GM23338 (cell line): ENCODE results near the gene PIK3C2G. TPM values are rescaled to one million over a fixed set of nuclear protein-coding genes. Genes with fewer than 3 reads are reported as not detected.

Experiments
- ATAC-seq: fragments of 200-7000 bp; cut with Tn5 transposase; 3 replicates; pipeline ENCODE4 v1.9.1; 2020
- DNase-seq: peaks from one replicate; pipeline ENCODE4 v3.0.0-alpha.2; 2015; ENCODE audit warnings: low spot score
- H2AFZ ChIP-seq: fragments of 200-600 bp; sonication (generic); 2 replicates; pipeline ENCODE4 v1.8.0; 2016; ENCODE audit warnings: antibody characterized with exemption, mild to moderate bottlenecking, moderate library complexity
- H3F3A ChIP-seq: fragments of 200-600 bp; sonication (generic); replicated peaks from 2 replicates; pipeline ENCODE4 v1.8.0; 2017; ENCODE audit warnings: antibody characterized with exemption, mixed run types, low read depth
- H3K27ac ChIP-seq: fragments of 200-600 bp; sonication (generic); 2 replicates; pipeline ENCODE4 v1.6.1; 2016; ENCODE audit warnings: low read depth
- H3K27me3 ChIP-seq: fragments of 200-600 bp; sonication (generic); 2 replicates; pipeline ENCODE4 v1.8.0; 2016; ENCODE audit warnings: mild to moderate bottlenecking, mixed run types, moderate library complexity; ENCODE audit not compliant: insufficient read depth
- H3K36me3 ChIP-seq: fragments of 200-600 bp; sonication (generic); 2 replicates; pipeline ENCODE4 v1.8.0; 2016; ENCODE audit warnings: mild to moderate bottlenecking; ENCODE audit not compliant: insufficient read depth
- H3K4me1 ChIP-seq: fragments of 200-600 bp; sonication (generic); 2 replicates; pipeline ENCODE4 v1.8.0; 2016; ENCODE audit warnings: mild to moderate bottlenecking, moderate library complexity; ENCODE audit not compliant: insufficient read depth
- H3K4me2 ChIP-seq: fragments of 200-600 bp; sonication (generic); 2 replicates; pipeline ENCODE4 v1.7.1; 2017; ENCODE audit warnings: mixed run types
- H3K4me3 ChIP-seq: fragments of 200-600 bp; sonication (generic); 2 replicates; pipeline ENCODE4 v1.6.1; 2016; ENCODE audit warnings: mixed run types
- H3K79me2 ChIP-seq: fragments of 200-600 bp; sonication (generic); replicated peaks from 2 replicates; pipeline ENCODE4 v1.8.0; 2017; ENCODE audit warnings: mild to moderate bottlenecking; ENCODE audit not compliant: insufficient read depth
- H3K9me2 ChIP-seq: fragments of 200-600 bp; sonication (generic); 2 replicates; pipeline ENCODE4 v1.8.0; 2017; ENCODE audit not compliant: insufficient read depth
- H4K20me1 ChIP-seq: fragments of 200-600 bp; sonication (generic); replicated peaks from 2 replicates; pipeline ENCODE4 v1.8.0; 2017; ENCODE audit warnings: mild to moderate bottlenecking; ENCODE audit not compliant: insufficient read depth
- H3K27ac Mint-ChIP-seq: 2 replicates; pipeline ENCODE4 v1.8.0; 2020; ENCODE audit warnings: inconsistent platforms, mild to moderate bottlenecking, moderate library complexity, mixed read lengths
- H3K27me3 Mint-ChIP-seq: 3 replicates; pipeline ENCODE4 v1.8.0; 2022; ENCODE audit warnings: low read depth, mild to moderate bottlenecking, moderate library complexity, mixed read lengths, inconsistent platforms; ENCODE audit not compliant: insufficient read depth, poor library complexity
- H3K36me3 Mint-ChIP-seq: 3 replicates; pipeline ENCODE4 v1.8.0; 2021; ENCODE audit warnings: low read depth, mild to moderate bottlenecking, inconsistent platforms, moderate library complexity, mixed read lengths
- H3K4me1 Mint-ChIP-seq: 3 replicates; pipeline ENCODE4 v1.8.0; 2020; ENCODE audit warnings: mild to moderate bottlenecking, inconsistent platforms, mixed read lengths
- H3K4me3 Mint-ChIP-seq: 3 replicates; pipeline ENCODE4 v1.8.0; 2021; ENCODE audit warnings: moderate library complexity, mild to moderate bottlenecking, inconsistent platforms, mixed read lengths
- H3K9me3 Mint-ChIP-seq: 3 replicates; pipeline ENCODE4 v1.8.0; 2020; ENCODE audit warnings: moderate library complexity, mild to moderate bottlenecking, inconsistent platforms, mixed read lengths
- EZH2 ChIP-seq: fragments of 200-600 bp; sonication (generic); IDR thresholded peaks from one replicate; pipeline ENCODE4 v1.8.0; 2017; ENCODE audit warnings: antibody characterized with exemption, mild to moderate bottlenecking, low read depth; ENCODE audit not compliant: unreplicated experiment
- EZH2phosphoT487 ChIP-seq: fragments of 200-600 bp; sonication (generic); IDR thresholded peaks from one replicate; pipeline ENCODE4 v1.8.1; 2018; ENCODE audit warnings: antibody characterized with exemption; ENCODE audit not compliant: unreplicated experiment
- POLR2AphosphoS5 ChIP-seq: IDR thresholded peaks from 2 replicates; pipeline ENCODE4 v1.6.1; 2016; ENCODE audit warnings: antibody characterized with exemption, low read depth
- ZNF114 ChIP-seq: fragments of 250-450 bp; sonication (Bioruptor Pico); IDR thresholded peaks from 2 replicates; pipeline ENCODE4 v1.5.0; 2020; ENCODE audit warnings: mild to moderate bottlenecking, moderate library complexity
- ZNF331 ChIP-seq: fragments of 250-450 bp; sonication (Bioruptor Pico); IDR thresholded peaks from 2 replicates; pipeline ENCODE4 v1.5.0; 2020; ENCODE audit warnings: low read depth, mild to moderate bottlenecking, moderate library complexity
- polyA plus RNA-seq: library from polyadenylated mRNA; unstranded; fragments of >200 nt; fragmentation: Nextera tagmentation; extraction: Ambion mirVana; gene quantifications from 2 replicates; pipeline ENCODE4 v1.2.1, GENCODE V29; 2016
- total RNA-seq: library from RNA; depleted of rRNA; stranded (reverse); fragments of >200 nt; shearing (Covaris generic); gene quantifications from 2 replicates; pipeline ENCODE4 v1.2.3, GENCODE V29; 2014
- TF ChIP-seq, protein P1 (sequence below): IDR thresholded peaks from one replicate; pipeline ENCODE4 v1.6.1; 2018; ENCODE audit warnings: antibody characterized with exemption; ENCODE audit not compliant: unreplicated experiment
- TF ChIP-seq, protein P2 (sequence below): fragments of 250-450 bp; sonication (Bioruptor Pico); IDR thresholded peaks from 2 replicates; pipeline ENCODE4 v1.5.0; 2020; ENCODE audit warnings: mild to moderate bottlenecking, moderate library complexity

PIK3C2G gene
- total and polyA plus RNA-seq, 2 experiments from 2014 or later, result not detected

DNA sequence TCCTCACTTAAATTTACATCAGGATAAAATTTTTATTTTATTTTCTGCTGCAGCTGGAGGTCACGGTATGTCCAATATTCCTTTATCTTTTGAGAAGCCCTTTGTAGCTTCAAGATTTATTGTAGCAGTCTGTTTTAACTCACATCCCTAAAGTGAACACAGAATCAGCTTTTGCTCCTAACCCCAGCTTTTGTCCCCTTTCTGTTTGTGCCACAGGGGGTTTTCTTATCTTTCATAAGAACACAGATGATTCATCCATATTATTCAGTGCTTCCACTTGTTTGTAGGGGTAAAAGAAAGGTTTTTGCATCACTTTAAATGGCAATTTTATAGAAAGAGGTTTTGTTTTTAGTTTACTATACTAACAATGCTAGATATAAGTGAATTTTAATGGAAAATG, 21.8 kb upstream of the PIK3C2G start:
- TF ChIP-seq EZH2, result no peak
- TF ChIP-seq ZNF331, result no peak
- TF ChIP-seq EZH2phosphoT487, result no peak
- TF ChIP-seq, protein P1, sequence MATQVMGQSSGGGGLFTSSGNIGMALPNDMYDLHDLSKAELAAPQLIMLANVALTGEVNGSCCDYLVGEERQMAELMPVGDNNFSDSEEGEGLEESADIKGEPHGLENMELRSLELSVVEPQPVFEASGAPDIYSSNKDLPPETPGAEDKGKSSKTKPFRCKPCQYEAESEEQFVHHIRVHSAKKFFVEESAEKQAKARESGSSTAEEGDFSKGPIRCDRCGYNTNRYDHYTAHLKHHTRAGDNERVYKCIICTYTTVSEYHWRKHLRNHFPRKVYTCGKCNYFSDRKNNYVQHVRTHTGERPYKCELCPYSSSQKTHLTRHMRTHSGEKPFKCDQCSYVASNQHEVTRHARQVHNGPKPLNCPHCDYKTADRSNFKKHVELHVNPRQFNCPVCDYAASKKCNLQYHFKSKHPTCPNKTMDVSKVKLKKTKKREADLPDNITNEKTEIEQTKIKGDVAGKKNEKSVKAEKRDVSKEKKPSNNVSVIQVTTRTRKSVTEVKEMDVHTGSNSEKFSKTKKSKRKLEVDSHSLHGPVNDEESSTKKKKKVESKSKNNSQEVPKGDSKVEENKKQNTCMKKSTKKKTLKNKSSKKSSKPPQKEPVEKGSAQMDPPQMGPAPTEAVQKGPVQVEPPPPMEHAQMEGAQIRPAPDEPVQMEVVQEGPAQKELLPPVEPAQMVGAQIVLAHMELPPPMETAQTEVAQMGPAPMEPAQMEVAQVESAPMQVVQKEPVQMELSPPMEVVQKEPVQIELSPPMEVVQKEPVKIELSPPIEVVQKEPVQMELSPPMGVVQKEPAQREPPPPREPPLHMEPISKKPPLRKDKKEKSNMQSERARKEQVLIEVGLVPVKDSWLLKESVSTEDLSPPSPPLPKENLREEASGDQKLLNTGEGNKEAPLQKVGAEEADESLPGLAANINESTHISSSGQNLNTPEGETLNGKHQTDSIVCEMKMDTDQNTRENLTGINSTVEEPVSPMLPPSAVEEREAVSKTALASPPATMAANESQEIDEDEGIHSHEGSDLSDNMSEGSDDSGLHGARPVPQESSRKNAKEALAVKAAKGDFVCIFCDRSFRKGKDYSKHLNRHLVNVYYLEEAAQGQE, result no peak
- no peak for TF ChIP-seq ZNF114 (CRISPR knock-in tag)
- no peak for TF ChIP-seq POLR2AphosphoS5
- TF ChIP-seq, protein P2, sequence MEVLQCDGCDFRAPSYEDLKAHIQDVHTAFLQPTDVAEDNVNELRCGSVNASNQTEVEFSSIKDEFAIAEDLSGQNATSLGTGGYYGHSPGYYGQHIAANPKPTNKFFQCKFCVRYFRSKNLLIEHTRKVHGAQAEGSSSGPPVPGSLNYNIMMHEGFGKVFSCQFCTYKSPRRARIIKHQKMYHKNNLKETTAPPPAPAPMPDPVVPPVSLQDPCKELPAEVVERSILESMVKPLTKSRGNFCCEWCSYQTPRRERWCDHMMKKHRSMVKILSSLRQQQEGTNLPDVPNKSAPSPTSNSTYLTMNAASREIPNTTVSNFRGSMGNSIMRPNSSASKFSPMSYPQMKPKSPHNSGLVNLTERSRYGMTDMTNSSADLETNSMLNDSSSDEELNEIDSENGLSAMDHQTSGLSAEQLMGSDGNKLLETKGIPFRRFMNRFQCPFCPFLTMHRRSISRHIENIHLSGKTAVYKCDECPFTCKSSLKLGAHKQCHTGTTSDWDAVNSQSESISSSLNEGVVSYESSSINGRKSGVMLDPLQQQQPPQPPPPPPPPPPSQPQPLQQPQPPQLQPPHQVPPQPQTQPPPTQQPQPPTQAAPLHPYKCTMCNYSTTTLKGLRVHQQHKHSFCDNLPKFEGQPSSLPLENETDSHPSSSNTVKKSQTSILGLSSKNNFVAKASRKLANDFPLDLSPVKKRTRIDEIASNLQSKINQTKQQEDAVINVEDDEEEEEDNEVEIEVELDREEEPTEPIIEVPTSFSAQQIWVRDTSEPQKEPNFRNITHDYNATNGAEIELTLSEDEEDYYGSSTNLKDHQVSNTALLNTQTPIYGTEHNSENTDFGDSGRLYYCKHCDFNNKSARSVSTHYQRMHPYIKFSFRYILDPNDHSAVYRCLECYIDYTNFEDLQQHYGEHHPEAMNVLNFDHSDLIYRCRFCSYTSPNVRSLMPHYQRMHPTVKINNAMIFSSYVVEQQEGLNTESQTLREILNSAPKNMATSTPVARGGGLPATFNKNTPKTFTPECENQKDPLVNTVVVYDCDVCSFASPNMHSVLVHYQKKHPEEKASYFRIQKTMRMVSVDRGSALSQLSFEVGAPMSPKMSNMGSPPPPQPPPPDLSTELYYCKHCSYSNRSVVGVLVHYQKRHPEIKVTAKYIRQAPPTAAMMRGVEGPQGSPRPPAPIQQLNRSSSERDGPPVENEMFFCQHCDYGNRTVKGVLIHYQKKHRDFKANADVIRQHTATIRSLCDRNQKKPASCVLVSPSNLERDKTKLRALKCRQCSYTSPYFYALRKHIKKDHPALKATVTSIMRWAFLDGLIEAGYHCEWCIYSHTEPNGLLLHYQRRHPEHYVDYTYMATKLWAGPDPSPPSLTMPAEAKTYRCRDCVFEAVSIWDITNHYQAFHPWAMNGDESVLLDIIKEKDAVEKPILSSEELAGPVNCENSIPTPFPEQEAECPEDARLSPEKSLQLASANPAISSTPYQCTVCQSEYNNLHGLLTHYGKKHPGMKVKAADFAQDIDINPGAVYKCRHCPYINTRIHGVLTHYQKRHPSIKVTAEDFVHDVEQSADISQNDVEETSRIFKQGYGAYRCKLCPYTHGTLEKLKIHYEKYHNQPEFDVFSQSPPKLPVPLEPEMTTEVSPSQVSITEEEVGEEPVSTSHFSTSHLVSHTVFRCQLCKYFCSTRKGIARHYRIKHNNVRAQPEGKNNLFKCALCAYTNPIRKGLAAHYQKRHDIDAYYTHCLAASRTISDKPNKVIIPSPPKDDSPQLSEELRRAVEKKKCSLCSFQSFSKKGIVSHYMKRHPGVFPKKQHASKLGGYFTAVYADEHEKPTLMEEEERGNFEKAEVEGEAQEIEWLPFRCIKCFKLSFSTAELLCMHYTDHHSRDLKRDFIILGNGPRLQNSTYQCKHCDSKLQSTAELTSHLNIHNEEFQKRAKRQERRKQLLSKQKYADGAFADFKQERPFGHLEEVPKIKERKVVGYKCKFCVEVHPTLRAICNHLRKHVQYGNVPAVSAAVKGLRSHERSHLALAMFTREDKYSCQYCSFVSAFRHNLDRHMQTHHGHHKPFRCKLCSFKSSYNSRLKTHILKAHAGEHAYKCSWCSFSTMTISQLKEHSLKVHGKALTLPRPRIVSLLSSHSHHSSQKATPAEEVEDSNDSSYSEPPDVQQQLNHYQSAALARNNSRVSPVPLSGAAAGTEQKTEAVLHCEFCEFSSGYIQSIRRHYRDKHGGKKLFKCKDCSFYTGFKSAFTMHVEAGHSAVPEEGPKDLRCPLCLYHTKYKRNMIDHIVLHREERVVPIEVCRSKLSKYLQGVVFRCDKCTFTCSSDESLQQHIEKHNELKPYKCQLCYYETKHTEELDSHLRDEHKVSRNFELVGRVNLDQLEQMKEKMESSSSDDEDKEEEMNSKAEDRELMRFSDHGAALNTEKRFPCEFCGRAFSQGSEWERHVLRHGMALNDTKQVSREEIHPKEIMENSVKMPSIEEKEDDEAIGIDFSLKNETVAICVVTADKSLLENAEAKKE (CRISPR knock-in tag), result no peak
- H3K9me3 Mint-ChIP-seq, result peaks cover 24% of the 10 kb centered on the region
- no peaks in the 10 kb centered on the region for H4K20me1 ChIP-seq
- H3F3A ChIP-seq, result no peaks in the 10 kb centered on the region
- H3K27ac Mint-ChIP-seq, result no peak overlapping the region
- H3K79me2 ChIP-seq, result no peaks in the 10 kb centered on the region
- no peaks in the 10 kb centered on the region for H3K4me1 ChIP-seq
- no peaks in the 10 kb centered on the region for H3K27me3 ChIP-seq
- no peak overlapping the region for H3K27ac ChIP-seq
- H3K36me3 Mint-ChIP-seq, result peaks cover 19% of the 10 kb centered on the region; the same call in 2 of the 3 replicates
- H3K4me1 Mint-ChIP-seq, result peaks cover 6% of the 10 kb centered on the region; the same call in 2 of the 3 replicates
- no peak overlapping the region for H3K4me3 Mint-ChIP-seq
- H3K4me3 ChIP-seq, result no peak overlapping the region
- H3K36me3 ChIP-seq, result no peaks in the 10 kb centered on the region
- peaks cover 3% of the 10 kb centered on the region for H3K27me3 Mint-ChIP-seq
- H3K9me2 ChIP-seq, result no peaks in the 10 kb centered on the region
- ATAC-seq (no peak), DNase-seq (no peak)
- H3K4me2 ChIP-seq, result no peak overlapping the region
- no peak overlapping the region for H2AFZ ChIP-seq
